Endothelial cell of umbilical vein (primary cell): ENCODE results near the gene GNG10.

Source experiments
- CTCF ChIP-seq, 2 donors: IDR thresholded peaks; 1 replicate in 1 of 2; 2 replicates in 1 of 2; pipeline ENCODE4 v1.5.1; 2011; ENCODE audit warnings: low read length in 2 of 2, mild to moderate bottlenecking in 2 of 2, moderate library complexity in 2 of 2, control low read depth in 1 of 2, inconsistent platforms in 1 of 2, low read depth in 1 of 2; ENCODE audit not compliant: insufficient read depth in 1 of 2; ENCODE audit errors: extremely low read depth in 1 of 2
- EZH2 ChIP-seq: IDR thresholded peaks from 2 replicates; pipeline ENCODE4 v1.6.1; 2012; ENCODE audit warnings: borderline replicate concordance, low read depth, mild to moderate bottlenecking, moderate library complexity, low read length, inconsistent platforms; ENCODE audit not compliant: severe bottlenecking
- MAX ChIP-seq: IDR thresholded peaks from 2 replicates; pipeline ENCODE4 v1.6.1; 2011; ENCODE audit not compliant: insufficient read depth, insufficient read length
- MYC ChIP-seq: IDR thresholded peaks from one replicate; pipeline ENCODE4 v1.6.1; 2011; ENCODE audit warnings: mild to moderate bottlenecking, low read depth, low read length
- POLR2A ChIP-seq: IDR thresholded peaks from 2 replicates; pipeline ENCODE4 v1.6.1; 2012; ENCODE audit warnings: low read depth, mild to moderate bottlenecking, control low read depth, low read length
- POLR2AphosphoS5 ChIP-seq: IDR thresholded peaks from 2 replicates; pipeline ENCODE4 v1.6.1; 2012; ENCODE audit warnings: low read depth, mild to moderate bottlenecking, control low read depth, low read length, moderate library complexity; ENCODE audit not compliant: insufficient read depth

DNA sequence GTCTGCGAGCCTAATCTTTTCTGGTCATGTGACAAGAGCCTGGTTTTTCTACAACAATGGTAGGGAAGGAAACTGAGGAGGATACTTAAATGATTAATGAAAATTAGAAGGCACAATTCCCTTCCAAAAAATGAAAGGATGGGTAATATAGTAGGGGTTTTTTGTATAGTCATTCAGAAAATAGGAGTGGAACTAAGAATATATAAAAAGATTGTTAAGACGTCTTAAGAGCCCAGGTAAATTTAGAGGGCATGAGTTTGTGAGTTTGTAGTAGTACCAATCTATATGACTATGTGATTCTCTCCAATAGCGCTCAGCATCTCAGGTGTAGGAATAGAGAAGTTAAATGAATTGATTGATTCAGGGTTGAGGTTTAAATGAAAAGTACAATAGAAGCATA, 50.1 kb downstream of the GNG10 start:
- no peak for TF ChIP-seq POLR2A
- TF ChIP-seq CTCF (IDR thresholded peaks at IDR 0.05; ENCODE audit: extremely low read depth in 1 of 2, insufficient read depth in 1 of 2, low read depth in 1 of 2, low read length in 2 of 2) = no peak
- TF ChIP-seq MYC = no peak
- TF ChIP-seq MAX = no peak
- no peak for TF ChIP-seq EZH2
- no peak for TF ChIP-seq POLR2AphosphoS5
